ENCODE data around the gene ZNF860. TPM values are rescaled to one million over a fixed set of nuclear protein-coding genes. Genes with fewer than 3 reads are reported as not detected.
"Not testable (repeated sequence)": the region's sequence is repeated elsewhere in the genome, so short reads cannot be mapped to it uniquely, and the experiment has no call there.

Gene ZNF860
- total RNA-seq, 4 donors from 2014 or later = 0.12 to 0.95 (median 0.44) TPM

DNA sequence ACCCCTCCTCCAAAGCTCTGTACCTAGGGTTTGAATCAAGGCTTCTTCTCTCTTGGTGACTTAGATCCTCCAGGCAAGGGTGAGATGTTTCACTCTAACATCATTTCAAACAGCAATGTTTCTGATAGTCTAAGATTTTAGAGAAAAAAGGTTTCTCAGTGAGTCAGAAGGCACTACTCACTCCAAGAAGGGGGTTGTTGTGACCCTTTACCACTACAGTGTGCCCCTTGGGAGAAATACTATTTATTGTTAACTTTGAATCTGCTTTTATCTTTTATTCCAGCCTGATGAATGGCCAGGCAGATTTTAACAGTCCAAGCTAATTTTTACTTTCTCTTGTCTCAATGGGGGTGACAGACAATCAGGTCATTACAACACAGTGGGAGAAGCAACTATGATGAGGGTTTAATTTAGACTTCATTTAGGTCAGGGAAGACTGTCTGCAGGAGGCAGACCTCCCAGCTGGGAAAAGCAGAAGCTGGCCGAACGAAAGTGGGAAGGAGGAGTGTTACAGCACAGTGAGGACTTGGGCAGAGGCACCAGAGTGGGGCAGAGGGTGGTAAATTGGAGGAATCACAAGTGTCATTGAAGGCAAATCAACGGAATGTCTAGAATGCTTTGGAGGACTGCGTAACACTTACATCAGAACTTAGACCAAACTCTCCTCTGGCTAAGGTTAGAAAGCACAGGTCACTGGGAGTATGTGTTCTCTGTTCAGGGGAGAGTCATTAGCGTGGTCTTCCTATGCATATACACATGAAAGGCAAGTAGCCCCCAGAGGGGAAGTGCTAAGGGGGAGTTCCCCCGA is 21.2 kb downstream of the ZNF860 start:
- DNase-seq (ENCODE audit: low spot score) (no peak), ATAC-seq (ENCODE audit: low FRiP score) (no peak)
- TF ChIP-seq, protein P1, sequence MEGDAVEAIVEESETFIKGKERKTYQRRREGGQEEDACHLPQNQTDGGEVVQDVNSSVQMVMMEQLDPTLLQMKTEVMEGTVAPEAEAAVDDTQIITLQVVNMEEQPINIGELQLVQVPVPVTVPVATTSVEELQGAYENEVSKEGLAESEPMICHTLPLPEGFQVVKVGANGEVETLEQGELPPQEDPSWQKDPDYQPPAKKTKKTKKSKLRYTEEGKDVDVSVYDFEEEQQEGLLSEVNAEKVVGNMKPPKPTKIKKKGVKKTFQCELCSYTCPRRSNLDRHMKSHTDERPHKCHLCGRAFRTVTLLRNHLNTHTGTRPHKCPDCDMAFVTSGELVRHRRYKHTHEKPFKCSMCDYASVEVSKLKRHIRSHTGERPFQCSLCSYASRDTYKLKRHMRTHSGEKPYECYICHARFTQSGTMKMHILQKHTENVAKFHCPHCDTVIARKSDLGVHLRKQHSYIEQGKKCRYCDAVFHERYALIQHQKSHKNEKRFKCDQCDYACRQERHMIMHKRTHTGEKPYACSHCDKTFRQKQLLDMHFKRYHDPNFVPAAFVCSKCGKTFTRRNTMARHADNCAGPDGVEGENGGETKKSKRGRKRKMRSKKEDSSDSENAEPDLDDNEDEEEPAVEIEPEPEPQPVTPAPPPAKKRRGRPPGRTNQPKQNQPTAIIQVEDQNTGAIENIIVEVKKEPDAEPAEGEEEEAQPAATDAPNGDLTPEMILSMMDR (IDR thresholded peaks at IDR 0.05) = no peak

GRCh38 chr3:32003380-32003779 is 21.8 kb downstream of the ZNF860 start:
- DNase-seq (ENCODE audit: low spot score) = no peak
- no peak for ATAC-seq (ENCODE audit: low FRiP score)
- TF ChIP-seq, protein P1 (IDR thresholded peaks at IDR 0.05) = no peak

- ATAC-seq (ENCODE audit: low FRiP score) (no peak), DNase-seq (ENCODE audit: low spot score) (no peak)
- TF ChIP-seq, protein P1 (IDR thresholded peaks at IDR 0.05) = no peak
Observed at GRCh38 chr3:32004113-32004765, 22.7 kb downstream of the ZNF860 start.

GRCh38 chr3:32009101-32009500 is 27.6 kb downstream of the ZNF860 start:
- no peak for DNase-seq (ENCODE audit: low spot score)
- TF ChIP-seq, protein P1 (IDR thresholded peaks at IDR 0.05) = no peak
- no peak for ATAC-seq (ENCODE audit: low FRiP score)

- DNase-seq (ENCODE audit: low spot score) (no peak), ATAC-seq (ENCODE audit: low FRiP score) (no peak)
- TF ChIP-seq, protein P1 (IDR thresholded peaks at IDR 0.05) = no peak
Observed at GRCh38 chr3:32009957-32010356, 28.4 kb downstream of the ZNF860 start.

GRCh38 chr3:32010699-32011098 is 29.1 kb downstream of the ZNF860 start:
- not testable (repeated sequence) for DNase-seq (ENCODE audit: low spot score); ATAC-seq (ENCODE audit: low FRiP score)

- DNase-seq (ENCODE audit: low spot score); ATAC-seq (ENCODE audit: low FRiP score): not testable (repeated sequence)
Observed at GRCh38 chr3:32015638-32016037, 34.1 kb downstream of the ZNF860 start.

DNA sequence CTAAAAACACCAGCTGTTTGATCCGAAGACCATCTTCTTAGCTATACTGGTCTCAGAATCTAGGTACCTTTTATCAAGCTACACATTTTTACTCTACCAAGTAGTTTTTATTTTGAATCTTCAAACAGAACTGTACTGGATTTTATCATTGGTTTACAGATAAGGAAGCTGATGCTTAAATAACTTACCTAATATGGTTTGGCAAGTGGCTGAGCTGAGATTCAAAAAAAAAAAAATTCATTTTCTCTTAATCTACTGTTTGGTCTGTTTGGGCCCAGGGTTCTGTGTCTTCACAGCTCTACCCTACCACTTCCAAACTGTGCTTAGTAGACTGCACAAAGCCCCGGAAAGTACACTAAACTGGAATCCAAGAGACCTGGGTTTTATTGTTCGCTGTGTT is 35.7 kb downstream of the ZNF860 start:
- TF ChIP-seq, protein P1 (IDR thresholded peaks at IDR 0.05) = no peak
- ATAC-seq (ENCODE audit: low FRiP score) (no peak), DNase-seq (ENCODE audit: low spot score) (no peak)

All from omental fat pad (tissue), 4 donors.